GM19193 (cell line): ENCODE measurements around the gene CTNNA3.

Source experiments
- POLR2A ChIP-seq: IDR thresholded peaks from 4 replicates; pipeline ENCODE4 v1.6.1; 2011; ENCODE audit not compliant: insufficient read depth, insufficient read length; ENCODE audit errors: extremely low read depth

The CTNNA3 gene

DNA sequence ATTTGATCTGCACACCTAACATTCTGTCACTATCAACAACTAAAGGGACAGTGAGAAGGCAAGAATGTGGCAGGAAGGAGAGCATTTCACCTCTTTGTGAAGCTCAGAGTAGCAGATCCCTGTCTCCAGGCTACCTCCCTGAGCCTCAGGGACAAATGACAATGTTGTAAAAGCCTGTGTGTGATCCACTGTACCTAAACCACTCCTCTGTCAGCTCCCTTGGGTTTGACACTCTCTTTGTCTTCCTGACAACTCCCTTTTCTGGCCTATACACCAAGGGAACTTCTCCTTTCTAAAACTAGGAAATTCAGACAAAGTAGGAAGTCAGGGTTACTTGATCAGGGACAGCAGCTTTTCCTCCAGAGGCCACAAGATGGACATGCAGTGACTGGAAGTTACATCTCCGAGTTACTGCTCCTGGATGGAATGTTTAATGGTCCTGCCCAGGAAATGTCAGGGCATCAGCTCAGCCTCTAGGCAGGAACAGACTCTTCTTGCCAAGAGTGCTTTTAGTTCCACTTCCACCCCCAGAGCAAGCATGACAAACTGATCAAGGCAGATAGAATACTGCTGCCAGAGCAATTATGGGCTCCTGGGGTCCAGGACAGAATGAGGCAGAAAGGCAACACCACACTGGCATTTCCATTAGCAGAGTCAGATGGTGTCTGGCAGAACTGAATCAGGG is 1784.7 kb downstream of the CTNNA3 start:
- TF ChIP-seq POLR2A: no peak

DNA sequence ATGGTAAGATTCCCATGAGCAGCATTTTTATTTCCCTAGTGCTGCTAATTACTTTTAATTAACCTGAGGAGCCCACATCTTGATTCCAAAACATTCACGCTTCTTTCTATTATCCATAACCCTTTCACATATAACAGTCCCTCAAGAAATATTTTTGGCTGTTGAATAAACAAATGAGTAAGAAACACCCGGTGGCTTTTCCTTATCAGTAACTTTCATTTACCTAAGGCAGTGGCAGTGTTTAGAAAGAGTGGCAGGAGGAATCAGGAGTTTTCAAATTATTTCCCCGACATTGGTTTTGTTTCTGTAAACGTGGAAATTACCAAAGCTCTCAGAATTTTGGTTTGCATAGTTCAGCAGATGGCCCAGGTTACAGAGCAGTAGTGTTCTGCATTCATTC is 1785.8 kb downstream of the CTNNA3 start:
- TF ChIP-seq POLR2A: no peak

DNA sequence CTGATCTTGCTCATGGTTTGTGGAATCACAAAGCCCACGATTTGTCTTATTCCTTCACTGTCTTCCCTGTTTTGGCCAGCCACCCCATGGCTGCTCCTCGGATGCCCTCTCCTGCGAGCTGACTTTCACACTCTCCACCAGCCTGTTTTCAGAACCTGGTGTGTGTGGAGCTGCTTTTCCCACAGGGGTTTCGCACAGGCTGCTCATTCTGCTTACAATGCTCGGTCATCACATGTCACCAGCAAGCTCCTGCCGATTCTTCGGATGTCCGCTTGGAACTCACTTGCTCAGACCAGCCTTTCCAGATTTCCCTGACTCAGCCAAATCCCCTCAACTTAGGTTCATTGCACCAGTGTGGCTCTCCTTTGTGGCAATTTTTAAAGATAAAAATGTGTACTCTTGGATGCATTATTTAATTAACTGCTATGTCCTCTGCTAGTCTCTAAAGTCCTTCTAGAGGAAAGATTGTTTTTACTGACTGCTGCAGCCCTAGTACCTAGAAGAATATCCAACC is 1788.7 kb downstream of the CTNNA3 start:
- TF ChIP-seq POLR2A: no peak

DNA sequence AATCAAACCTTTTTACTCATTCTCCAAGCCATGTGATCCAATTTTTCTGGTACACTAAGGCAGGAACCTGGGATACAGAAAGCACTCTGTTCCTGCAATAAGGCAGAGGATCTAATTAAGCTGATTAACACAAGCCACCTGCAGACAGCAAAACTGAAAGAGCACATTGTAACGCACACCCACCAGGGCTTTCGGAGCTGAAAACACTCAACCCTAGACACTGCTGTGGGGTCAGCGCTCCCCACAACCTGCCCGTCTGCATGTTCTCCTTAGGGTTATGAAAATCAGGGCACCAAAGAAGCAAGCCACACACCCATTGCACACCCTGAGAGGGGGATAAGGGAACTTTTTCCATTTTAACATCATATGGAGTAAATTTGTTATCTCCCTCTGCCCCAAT is 1792.4 kb downstream of the CTNNA3 start:
- no peak for TF ChIP-seq POLR2A

DNA sequence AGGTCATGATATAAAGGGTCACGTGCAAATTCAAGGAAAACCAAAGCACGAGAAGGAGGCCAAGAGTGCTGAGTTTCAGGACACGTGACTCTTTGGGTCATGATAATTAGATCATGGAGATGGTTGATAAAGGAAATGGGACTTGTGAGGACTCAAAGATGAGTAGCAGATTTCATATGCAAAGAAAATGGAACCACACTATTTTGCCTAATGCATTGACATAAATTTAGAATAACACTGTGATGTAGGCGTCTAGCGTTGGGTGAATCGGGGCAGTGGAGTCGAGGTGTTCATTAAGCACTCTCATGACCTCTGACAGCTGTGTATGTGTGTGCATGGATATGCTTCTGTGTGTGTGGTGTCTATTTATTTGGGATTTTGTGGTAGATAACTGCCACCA is 1795.7 kb downstream of the CTNNA3 start:
- no peak for TF ChIP-seq POLR2A

DNA sequence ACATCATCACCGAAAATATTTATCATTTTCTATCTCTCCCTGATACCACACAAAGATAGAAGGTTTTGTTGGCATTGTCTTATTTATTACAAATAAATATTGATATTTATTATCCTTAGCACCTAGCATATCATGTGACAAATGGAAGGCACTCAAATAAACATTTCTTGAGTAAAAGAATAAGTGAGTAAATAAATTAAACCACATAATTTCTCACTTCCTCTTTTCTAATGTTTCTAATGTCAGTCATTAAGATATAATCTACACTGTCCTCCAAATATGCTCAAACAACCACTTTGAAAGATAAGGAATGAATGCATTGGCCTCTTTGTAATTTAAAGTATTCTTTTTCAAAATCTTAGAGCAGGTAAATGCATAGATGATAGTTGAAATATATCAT is 1797.9 kb downstream of the CTNNA3 start:
- no peak for TF ChIP-seq POLR2A

DNA sequence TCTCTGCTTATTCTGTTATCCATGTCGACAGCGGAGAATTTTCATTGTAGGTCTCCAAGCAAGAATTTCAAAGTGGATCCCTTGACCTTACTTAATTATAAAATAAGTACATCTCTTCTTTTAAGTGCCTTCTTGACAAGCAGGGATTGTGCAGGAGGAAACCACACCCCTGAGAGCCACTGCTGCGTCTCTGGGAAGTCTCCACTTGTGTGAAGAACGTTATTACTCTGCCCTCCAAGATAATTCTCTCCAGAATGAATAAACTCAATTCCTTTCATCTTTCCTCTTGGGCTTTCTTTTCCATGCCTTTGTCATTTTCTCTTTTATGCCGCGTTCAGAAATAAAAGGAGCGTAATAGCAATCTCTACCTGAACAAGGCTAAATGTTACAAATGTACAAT is 1801.0 kb downstream of the CTNNA3 start:
- TF ChIP-seq POLR2A: no peak

DNA sequence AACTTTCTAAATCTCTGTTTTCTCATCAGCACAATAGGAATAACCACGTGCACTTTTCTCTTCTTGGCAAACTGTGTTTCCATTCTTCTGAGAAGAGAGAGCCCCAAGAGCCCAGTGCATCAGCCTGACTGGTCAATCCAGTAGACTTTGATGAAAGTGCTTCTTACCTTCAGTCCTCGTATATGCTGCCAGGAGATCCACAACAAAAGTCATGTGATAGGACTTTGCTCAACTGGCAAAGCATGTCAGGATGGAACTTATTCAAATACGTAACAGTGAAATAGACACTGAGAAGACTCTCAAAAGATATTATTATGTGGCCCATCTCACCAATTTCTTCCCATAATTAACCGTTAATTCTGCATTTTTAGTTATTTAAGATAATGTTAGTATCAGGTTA is 1801.6 kb downstream of the CTNNA3 start:
- TF ChIP-seq POLR2A: no peak

DNA sequence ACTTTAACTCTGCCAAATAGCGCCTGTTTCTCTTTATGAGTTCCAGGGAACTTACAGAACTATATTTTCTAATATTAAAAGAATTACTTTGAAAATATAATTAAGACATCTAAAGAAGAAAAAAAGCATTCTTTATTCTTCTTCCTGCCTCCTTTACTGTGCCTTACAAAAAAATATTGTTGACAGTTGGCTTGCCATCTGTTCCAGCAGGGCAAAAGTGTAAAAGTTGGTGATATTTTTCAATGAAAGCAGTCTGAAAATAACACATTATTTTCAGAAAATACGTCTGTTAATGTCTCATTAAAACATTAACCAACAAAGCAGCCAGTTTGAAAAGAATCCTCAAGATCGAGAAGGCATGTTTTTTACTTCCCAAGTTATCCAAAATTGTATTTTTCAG is 1802.3 kb downstream of the CTNNA3 start:
- no peak for TF ChIP-seq POLR2A

DNA sequence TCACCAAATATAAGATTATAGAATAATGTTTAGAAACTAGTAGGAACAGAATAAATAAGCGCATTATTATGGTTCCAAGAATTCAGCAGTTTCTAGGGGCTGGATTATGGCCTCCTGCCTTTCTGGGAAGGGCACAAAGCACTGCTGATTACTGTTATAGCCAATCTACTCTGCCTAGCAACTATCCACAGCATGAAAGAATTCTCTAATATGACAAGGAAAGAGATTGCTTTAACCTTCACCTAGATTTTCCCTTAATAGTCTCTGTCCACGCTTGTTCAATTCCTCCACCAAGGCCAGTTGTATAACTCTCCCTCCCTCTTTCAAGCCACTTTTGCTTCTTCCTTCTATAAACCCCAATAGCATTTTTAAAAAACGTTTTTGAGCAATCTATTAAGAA is 1803.7 kb downstream of the CTNNA3 start:
- TF ChIP-seq POLR2A: no peak

DNA sequence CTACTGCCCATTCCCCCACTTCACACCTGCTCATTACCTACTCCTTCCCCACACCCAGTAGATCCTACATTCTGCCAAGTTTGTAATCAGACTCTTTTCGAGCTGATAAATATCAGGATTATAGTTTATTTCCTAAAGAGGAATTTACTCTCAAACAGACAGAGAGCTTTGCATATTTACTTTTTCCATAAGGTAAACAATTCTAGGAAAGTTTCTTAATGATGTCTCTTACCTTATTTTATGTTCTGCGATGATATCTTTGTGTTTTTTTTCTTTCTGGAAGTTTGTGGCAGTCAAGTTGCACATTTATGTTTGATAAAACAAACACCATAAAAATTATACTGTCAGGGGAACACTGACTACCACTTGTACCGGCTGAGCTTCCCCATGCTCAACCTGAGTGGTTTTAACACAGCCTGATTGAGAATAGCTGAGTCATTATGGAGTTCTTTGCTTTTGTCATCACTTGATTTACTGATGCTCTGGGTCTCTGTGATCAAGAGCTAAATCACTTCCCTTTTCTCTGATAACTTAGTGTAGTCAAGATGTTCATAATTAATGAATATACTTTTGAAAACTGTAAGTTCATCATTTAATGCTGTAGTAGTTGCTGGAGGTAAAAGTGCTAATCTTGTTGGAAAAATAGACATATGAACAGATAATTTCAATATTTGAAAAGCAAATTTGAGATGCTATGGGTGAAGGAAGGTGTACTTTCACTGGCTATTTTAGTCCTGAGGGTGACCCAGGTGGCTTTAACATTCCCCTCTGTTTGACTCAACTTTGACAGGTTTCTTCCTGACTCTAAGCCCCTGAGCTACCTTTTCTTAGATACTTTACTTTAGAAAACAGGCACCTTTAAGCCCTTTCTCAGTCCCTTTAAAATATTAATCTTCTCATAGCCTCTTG is 1804.7 kb downstream of the CTNNA3 start:
- TF ChIP-seq POLR2A: no peak

DNA sequence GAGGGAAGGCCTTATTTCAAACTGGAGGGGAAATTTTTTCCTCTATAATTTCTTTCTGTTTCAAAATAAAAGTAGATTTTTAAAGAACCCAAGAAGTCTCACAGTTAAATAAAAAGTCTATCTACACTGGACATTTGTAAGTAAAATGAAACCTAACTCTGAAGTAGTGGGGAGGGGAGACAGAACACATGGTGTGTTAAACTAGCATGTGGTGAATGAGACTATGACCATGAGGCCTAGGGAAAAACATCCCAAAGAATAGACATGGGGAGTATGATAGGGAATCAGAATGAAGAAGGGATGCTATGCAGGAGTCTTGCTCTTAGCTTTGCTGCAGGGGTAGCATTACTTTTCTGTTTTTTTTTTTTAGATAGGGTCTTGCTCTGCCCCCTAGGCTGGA is 1831.5 kb downstream of the CTNNA3 start:
- no peak for TF ChIP-seq POLR2A

DNA sequence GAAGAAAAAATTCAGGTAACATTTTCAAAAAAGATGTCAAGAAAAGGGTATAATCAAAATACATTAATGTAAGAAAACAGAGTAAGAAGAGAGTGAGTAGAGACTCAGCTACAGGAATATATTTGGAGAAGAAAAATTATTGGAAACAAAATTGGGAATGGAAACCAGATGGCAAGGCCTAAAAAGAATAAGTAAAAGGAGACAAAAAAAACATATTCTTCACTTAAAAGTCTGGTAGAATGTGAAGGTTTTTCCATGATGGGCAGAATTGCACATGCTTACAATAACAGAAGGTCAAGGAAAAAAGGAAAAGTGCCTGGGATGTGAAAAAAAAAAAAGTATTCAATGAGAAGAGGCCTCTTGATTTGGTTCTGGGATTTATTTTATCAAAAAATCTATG is 1832.0 kb downstream of the CTNNA3 start:
- no peak for TF ChIP-seq POLR2A
